HCT116 (cell line): ENCODE results near the gene CELA2A.

Experiments
- CTCF ChIP-seq, 3 experiments: fragments of 200-600 bp in 1 of 3; sonication (generic) in 1 of 3; IDR thresholded peaks in 2 of 3; conservative IDR thresholded peaks in 1 of 3; 2 replicates each; pipeline ENCODE4 v1.5.1; 2012 to 2017; ENCODE audit warnings: low read depth in 2 of 3, low read length in 2 of 3, antibody characterized with exemption in 1 of 3, borderline replicate concordance in 1 of 3, control low read depth in 1 of 3, mild to moderate bottlenecking in 1 of 3, mixed read lengths in 1 of 3, mixed run types in 1 of 3, moderate library complexity in 1 of 3; ENCODE audit not compliant: insufficient read depth in 1 of 3
- MAX ChIP-seq: IDR thresholded peaks from 2 replicates; pipeline ENCODE4 v1.6.1; 2012
- POLR2A ChIP-seq: IDR thresholded peaks from 2 replicates; pipeline ENCODE4 v1.7.0; 2011; ENCODE audit warnings: borderline replicate concordance; ENCODE audit not compliant: insufficient read depth, insufficient read length; ENCODE audit errors: extremely low read depth
- REST ChIP-seq: IDR thresholded peaks from 2 replicates; pipeline ENCODE4 v1.6.1; 2012; ENCODE audit warnings: low read depth
- SP1 ChIP-seq: IDR thresholded peaks from 2 replicates; pipeline ENCODE4 v1.6.1; 2012; ENCODE audit warnings: low read depth

GRCh38 chr1:15519625-15520024 is 63.1 kb downstream of the CELA2A start:
- no peak for TF ChIP-seq REST
- no peak for TF ChIP-seq CTCF (IDR thresholded peaks at IDR 0.05 in 2 of 3, conservative IDR thresholded peaks at IDR 0.05 in 1 of 3; ENCODE audit: borderline replicate concordance in 1 of 3, insufficient read depth in 1 of 3, low read depth in 2 of 3, low read length in 2 of 3)
- TF ChIP-seq POLR2A, result no peak
- TF ChIP-seq MAX, result no peak
- TF ChIP-seq SP1, result no peak
